ENCODE data around the gene TP53INP2. TPM values are rescaled to one million over a fixed set of nuclear protein-coding genes. Genes with fewer than 3 reads are reported as not detected.
A peak's percentile ranks its signal among the peaks of the same experiment; 100 is the strongest.

TP53INP2 gene
- total and polyA plus RNA-seq, 2 of the 13 experiments (the other 11 are each of a cell fraction or from before 2014, with no cell fraction given): 5.2 to 18.8 TPM

- TF ChIP-seq ZNF660 (CRISPR knock-in tag; IDR thresholded peaks at IDR 0.05; ENCODE audit: borderline replicate concordance, low read depth) (no peak), MIER3 (CRISPR knock-in tag; IDR thresholded peaks at IDR 0.05; ENCODE audit: borderline replicate concordance) (no peak), RAD51 (IDR thresholded peaks at IDR 0.05; ENCODE audit: borderline replicate concordance) (no peak), THAP8 (CRISPR knock-in tag; IDR thresholded peaks at IDR 0.05; ENCODE audit: borderline replicate concordance) (no peak), ZNF557 (CRISPR knock-in tag; IDR thresholded peaks at IDR 0.05) (0 out of 2 replicates have a peak, but pooled peaks have one; percentile 56), AGO2 (optimal IDR thresholded peaks at IDR 0.05; ENCODE audit: low read depth, low read length) (no peak), ZFY (CRISPR knock-in tag; IDR thresholded peaks at IDR 0.05) (no peak), MEIS1 (CRISPR knock-in tag; IDR thresholded peaks at IDR 0.05; ENCODE audit: borderline replicate concordance) (no peak), ZNF230 (CRISPR knock-in tag; IDR thresholded peaks at IDR 0.05) (no peak), ZFP62 (CRISPR knock-in tag; IDR thresholded peaks at IDR 0.05) (no peak), GABPB1 (CRISPR knock-in tag; IDR thresholded peaks at IDR 0.05) (no peak), ZNF766 (CRISPR knock-in tag; IDR thresholded peaks at IDR 0.05; ENCODE audit: borderline replicate concordance) (0 out of 2 replicates have a peak, but pooled peaks have one; percentile 15), ZMYM3 (CRISPR knock-in tag; IDR thresholded peaks at IDR 0.05) (peak; percentile 92), ZBTB46 (CRISPR knock-in tag; IDR thresholded peaks at IDR 0.05; ENCODE audit: borderline replicate concordance) (0 out of 2 replicates have a peak, but pooled peaks have one; percentile 51), MED8 (CRISPR knock-in tag; IDR thresholded peaks at IDR 0.05; ENCODE audit: insufficient replicate concordance) (no peak), ATF1 (CRISPR knock-in tag; IDR thresholded peaks at IDR 0.05) (no peak), SAP130 (CRISPR knock-in tag; IDR thresholded peaks at IDR 0.05; ENCODE audit: low read depth) (no peak), ZNF775 (CRISPR knock-in tag; IDR thresholded peaks at IDR 0.05; ENCODE audit: borderline replicate concordance) (no peak), PRPF4 (IDR thresholded peaks at IDR 0.05; ENCODE audit: low read depth, low read length, poor library complexity, severe bottlenecking) (no peak)
- TF ChIP-seq, protein P1, sequence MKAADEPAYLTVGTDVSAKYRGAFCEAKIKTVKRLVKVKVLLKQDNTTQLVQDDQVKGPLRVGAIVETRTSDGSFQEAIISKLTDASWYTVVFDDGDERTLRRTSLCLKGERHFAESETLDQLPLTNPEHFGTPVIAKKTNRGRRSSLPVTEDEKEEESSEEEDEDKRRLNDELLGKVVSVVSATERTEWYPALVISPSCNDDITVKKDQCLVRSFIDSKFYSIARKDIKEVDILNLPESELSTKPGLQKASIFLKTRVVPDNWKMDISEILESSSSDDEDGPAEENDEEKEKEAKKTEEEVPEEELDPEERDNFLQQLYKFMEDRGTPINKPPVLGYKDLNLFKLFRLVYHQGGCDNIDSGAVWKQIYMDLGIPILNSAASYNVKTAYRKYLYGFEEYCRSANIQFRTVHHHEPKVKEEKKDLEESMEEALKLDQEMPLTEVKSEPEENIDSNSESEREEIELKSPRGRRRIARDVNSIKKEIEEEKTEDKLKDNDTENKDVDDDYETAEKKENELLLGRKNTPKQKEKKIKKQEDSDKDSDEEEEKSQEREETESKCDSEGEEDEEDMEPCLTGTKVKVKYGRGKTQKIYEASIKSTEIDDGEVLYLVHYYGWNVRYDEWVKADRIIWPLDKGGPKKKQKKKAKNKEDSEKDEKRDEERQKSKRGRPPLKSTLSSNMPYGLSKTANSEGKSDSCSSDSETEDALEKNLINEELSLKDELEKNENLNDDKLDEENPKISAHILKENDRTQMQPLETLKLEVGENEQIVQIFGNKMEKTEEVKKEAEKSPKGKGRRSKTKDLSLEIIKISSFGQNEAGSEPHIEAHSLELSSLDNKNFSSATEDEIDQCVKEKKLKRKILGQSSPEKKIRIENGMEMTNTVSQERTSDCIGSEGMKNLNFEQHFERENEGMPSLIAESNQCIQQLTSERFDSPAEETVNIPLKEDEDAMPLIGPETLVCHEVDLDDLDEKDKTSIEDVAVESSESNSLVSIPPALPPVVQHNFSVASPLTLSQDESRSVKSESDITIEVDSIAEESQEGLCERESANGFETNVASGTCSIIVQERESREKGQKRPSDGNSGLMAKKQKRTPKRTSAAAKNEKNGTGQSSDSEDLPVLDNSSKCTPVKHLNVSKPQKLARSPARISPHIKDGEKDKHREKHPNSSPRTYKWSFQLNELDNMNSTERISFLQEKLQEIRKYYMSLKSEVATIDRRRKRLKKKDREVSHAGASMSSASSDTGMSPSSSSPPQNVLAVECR (CRISPR knock-in tag; IDR thresholded peaks at IDR 0.05; ENCODE audit: borderline replicate concordance): no peak
- TF ChIP-seq, protein P2, sequence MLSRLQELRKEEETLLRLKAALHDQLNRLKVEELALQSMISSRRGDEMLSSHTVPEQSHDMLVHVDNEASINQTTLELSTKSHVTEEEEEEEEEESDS (CRISPR knock-in tag; IDR thresholded peaks at IDR 0.05; ENCODE audit: borderline replicate concordance): no peak
- TF ChIP-seq, protein P3, sequence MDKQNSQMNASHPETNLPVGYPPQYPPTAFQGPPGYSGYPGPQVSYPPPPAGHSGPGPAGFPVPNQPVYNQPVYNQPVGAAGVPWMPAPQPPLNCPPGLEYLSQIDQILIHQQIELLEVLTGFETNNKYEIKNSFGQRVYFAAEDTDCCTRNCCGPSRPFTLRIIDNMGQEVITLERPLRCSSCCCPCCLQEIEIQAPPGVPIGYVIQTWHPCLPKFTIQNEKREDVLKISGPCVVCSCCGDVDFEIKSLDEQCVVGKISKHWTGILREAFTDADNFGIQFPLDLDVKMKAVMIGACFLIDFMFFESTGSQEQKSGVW (CRISPR knock-in tag; IDR thresholded peaks at IDR 0.05; ENCODE audit: borderline replicate concordance): no peak
- TF ChIP-seq, protein P4, sequence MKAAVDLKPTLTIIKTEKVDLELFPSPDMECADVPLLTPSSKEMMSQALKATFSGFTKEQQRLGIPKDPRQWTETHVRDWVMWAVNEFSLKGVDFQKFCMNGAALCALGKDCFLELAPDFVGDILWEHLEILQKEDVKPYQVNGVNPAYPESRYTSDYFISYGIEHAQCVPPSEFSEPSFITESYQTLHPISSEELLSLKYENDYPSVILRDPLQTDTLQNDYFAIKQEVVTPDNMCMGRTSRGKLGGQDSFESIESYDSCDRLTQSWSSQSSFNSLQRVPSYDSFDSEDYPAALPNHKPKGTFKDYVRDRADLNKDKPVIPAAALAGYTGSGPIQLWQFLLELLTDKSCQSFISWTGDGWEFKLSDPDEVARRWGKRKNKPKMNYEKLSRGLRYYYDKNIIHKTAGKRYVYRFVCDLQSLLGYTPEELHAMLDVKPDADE (CRISPR knock-in tag; IDR thresholded peaks at IDR 0.05): no peak
Observed at GRCh38 chr20:34703061-34703423, 1.1 kb upstream of the TP53INP2 start (continued).
